NCI-H2227 treated with DMSO at 0.1 percent for 48 hours (cell line): Measurements from ENCODE around the gene CHD9.
"Not testable (repeated sequence)": the region's sequence is repeated elsewhere in the genome, so short reads cannot be mapped to it uniquely, and the experiment has no call there.

Source experiments
- DNase-seq: peaks from one replicate; lab custom pipeline; 2025; lab: John Stamatoyannopoulos, UW

CHD9 gene

GRCh38 chr16:53054670-53055485 is at the start of gene CHD9:
Gene CHD9, plus strand, starts transcription at chr16:53054991. Its CDS starts 101,099 bp downstream, at chr16:53156090.
- peak; percentile 82 for DNase-seq

GRCh38 chr16:53007095-53007494 is 47.7 kb upstream of the CHD9 start:
- no peak for DNase-seq

GRCh38 chr16:53014287-53014686 is 40.5 kb upstream of the CHD9 start:
- no peak for DNase-seq

GRCh38 chr16:53018834-53019416 is 35.9 kb upstream of the CHD9 start:
- no peak for DNase-seq

- DNase-seq: peak; percentile 48
Measured at GRCh38 chr16:53022374-53022773, 32.4 kb upstream of the CHD9 start.

GRCh38 chr16:53024045-53024444 is 30.7 kb upstream of the CHD9 start:
- no peak for DNase-seq

- DNase-seq: no peak
Measured at GRCh38 chr16:53029971-53030370, 24.8 kb upstream of the CHD9 start.

GRCh38 chr16:53031323-53031942 is 23.4 kb upstream of the CHD9 start:
- no peak for DNase-seq

GRCh38 chr16:53034306-53034705 is 20.5 kb upstream of the CHD9 start:
- DNase-seq: no peak

GRCh38 chr16:53035176-53035942 is 19.4 kb upstream of the CHD9 start:
- DNase-seq: no peak

GRCh38 chr16:53036066-53036465 is 18.7 kb upstream of the CHD9 start:
- DNase-seq: no peak

- DNase-seq: not testable (repeated sequence)
Measured at GRCh38 chr16:53036711-53037110, 18.1 kb upstream of the CHD9 start.

GRCh38 chr16:53040788-53041187 is 14.0 kb upstream of the CHD9 start:
- DNase-seq: no peak

- DNase-seq: no peak
Measured at GRCh38 chr16:53041320-53042051, 13.3 kb upstream of the CHD9 start.

- DNase-seq: no peak
Measured at GRCh38 chr16:53042235-53042701, 12.5 kb upstream of the CHD9 start.

- DNase-seq: no peak
Measured at GRCh38 chr16:53043428-53043831, 11.4 kb upstream of the CHD9 start.

GRCh38 chr16:53043986-53044601 is 10.7 kb upstream of the CHD9 start:
- peak; percentile 19 for DNase-seq

GRCh38 chr16:53045341-53046220 is 9.2 kb upstream of the CHD9 start:
- no peak for DNase-seq

- not testable (repeated sequence) for DNase-seq
Measured at GRCh38 chr16:53047515-53047914, 7.3 kb upstream of the CHD9 start.
